Activated gamma-delta T cell treated with Interleukin-2 at 50 U/mL for 16 hours (primary cell): ENCODE data around the gene FAM200C.
"Not testable (repeated sequence)": the region's sequence is repeated elsewhere in the genome, so short reads cannot be mapped to it uniquely, and the experiment has no call there.

Experiments
- DNase-seq: peaks from one replicate; pipeline ENCODE4 v3.0.0-alpha.2; 2020

Gene FAM200C

DNA sequence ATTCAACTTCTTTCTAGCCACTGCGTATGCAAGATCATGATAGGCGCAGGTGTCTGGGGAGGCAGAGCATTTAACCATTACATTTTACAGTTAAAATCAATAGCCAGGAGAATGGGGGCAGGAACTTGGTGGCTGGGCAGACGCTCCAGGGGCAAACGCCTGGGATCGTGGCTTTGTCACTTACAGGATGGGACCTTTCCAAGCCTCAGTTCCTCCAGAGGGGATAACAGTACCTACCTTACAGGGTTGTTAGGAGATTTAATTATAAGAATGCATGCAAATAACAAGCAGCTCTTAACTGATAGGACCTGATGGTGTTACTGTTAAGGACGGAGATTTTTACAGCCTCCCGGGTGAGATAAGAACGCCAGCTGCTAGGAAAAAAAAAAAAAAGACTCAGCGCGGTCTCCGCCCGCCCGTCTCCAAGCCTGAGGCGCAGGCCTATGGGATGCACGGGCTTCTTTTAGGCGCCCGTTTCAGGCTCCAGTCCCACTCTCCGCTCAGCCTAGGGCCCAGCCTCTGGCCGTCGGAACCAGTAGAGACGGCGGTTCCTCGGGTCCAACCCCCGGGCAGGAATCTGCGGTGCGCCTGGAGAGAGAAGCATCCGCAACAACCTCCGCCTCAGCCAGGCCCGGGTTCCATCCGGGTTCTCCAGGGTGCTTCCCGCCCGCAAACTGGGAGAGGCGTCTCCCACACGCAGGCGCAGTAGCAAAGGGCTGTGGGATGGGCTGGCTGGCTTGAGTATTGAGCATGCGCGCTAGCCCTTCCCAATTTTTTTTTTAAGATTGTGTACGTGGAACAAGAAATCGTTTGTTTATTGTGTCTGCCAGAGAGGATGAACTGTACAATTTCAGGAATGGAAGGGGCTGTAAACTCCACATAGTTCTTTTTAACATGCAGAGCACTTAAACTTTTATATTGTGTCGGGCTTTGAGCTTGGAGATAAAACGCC lies at the start of gene FAM200C:
Gene FAM200C (minus strand): TSS at position 653 of the 952 bp plus-strand sequence. CDS start 4,564 bp downstream, outside the sequence.
- DNase-seq = peak; percentile 51

DNA sequence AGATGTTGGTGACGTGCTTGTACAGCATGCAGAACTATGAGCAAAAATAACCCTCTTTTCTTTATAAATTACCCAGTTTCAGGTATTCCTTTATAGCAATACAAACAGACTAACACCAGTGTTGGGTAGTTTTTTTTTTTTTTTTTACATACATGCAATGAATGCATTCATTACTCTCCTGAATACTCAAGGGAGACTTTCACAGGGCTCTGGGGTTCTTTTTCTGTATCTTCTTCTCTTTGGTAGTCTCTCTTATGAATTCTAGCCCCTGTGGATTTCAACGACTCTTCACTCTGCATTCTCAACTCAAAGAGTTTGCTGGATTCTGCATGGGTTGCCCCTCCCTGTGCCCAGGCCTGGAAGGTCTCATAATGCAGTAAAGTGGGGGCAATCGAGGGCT lies 49.6 kb upstream of the FAM200C start:
- no peak for DNase-seq

- DNase-seq = no peak
Measured at GRCh38 chr5:160448886-160449285, 49.0 kb upstream of the FAM200C start.

- DNase-seq = no peak
Measured at GRCh38 chr5:160445751-160446150, 45.9 kb upstream of the FAM200C start.

- no peak for DNase-seq
Measured at GRCh38 chr5:160445132-160445531, 45.3 kb upstream of the FAM200C start.

DNA sequence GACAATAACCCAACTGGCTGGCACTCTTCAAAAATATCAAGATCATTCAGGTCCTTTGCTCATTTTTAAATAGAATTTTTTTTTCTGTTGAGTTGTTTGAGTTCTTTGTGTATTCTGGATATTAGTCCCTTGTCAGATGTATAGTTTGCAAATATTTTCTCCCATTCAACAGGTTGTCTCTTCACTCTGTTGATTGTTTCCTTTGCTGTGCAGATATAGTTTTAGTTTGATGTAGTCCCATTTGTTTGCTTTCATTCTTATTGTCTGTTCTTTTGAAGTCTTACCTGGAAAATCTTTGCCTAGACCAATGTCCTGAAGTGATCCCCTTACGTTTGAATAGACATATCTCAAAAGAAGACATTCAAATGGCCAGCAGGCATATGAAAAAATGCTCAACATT lies 44.6 kb upstream of the FAM200C start:
- no peak for DNase-seq

- no peak for DNase-seq
Measured at GRCh38 chr5:160442824-160443431, 43.1 kb upstream of the FAM200C start.

DNA sequence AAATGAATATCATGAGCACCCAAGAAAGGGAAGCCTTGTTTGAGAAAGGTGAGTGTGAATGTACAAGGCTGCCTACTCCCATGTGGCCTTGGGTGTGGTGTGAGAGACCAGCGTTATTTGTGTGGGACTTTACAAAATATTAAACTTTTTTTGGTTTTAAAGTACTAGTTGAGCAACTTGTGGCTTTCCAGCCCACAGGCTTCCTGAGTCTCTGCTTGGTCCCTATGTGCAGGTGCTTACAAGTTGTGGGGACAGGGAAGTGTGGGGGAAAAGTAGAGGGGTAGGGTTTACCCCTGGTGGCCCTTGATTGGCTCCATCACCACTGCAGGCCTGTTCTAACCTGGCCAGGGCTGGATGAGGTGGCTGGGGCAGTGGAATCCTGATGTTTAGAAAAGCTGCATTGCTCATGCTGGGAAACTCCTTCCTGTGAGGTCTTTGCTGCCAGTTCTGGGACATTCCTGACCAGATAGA lies 41.5 kb upstream of the FAM200C start:
- DNase-seq = no peak

GRCh38 chr5:160439205-160439600 lies 39.3 kb upstream of the FAM200C start:
- DNase-seq = peak; percentile 90

GRCh38 chr5:160438316-160439204 lies 38.7 kb upstream of the FAM200C start:
- peak; percentile 53 for DNase-seq

GRCh38 chr5:160437271-160437670 lies 37.4 kb upstream of the FAM200C start:
- DNase-seq = no peak

GRCh38 chr5:160436661-160437060 lies 36.8 kb upstream of the FAM200C start:
- DNase-seq = not testable (repeated sequence)

GRCh38 chr5:160436017-160436416 lies 36.2 kb upstream of the FAM200C start:
- no peak for DNase-seq

GRCh38 chr5:160435532-160435931 lies 35.7 kb upstream of the FAM200C start:
- no peak for DNase-seq

DNA sequence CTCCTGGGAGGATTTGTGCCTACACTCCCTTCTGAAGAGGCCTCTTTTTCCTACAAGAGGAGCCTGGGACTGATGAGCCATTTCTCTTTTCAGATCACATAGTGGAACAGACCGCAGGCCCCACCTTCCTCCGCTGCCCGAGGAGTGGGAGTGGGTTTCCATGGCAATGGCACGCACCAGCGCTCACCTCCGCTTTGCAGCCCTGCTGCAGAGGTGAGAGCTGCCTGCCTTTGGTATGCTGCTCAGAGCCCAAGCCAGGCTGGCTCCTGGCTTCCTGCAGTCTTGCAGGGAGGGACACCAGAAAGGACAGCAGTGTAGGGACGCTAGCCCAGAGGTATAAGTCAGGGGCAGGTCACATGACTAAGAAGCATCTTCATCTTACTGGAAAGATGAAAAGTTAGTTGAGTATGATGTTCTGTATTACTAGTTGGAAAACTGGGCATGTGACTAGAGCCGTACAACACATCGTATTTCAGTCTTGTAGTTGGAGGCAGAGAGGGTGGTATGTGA lies 34.2 kb upstream of the FAM200C start:
- DNase-seq = no peak

- no peak for DNase-seq
Measured at GRCh38 chr5:160432787-160433186, 32.9 kb upstream of the FAM200C start.

DNA sequence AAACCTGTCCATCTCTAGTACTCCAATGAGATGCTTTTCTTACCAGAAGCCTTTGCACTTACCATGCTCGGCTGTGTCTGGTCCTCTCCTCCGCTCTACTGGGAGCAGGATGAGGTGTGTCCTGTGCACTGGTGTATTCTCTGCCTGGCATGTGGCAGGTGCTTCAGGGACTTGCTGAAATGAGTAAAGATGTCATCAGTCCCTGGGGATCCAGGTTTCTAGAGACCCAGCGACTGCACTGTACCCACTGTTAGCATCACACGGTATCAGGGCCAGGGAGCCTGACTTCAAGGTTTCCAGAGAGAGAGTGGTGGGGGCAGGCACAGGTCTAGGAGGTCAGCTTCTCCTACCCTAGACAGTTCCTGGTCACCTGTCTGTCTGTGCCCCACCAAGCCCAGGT lies 32.3 kb upstream of the FAM200C start:
- no peak for DNase-seq

DNA sequence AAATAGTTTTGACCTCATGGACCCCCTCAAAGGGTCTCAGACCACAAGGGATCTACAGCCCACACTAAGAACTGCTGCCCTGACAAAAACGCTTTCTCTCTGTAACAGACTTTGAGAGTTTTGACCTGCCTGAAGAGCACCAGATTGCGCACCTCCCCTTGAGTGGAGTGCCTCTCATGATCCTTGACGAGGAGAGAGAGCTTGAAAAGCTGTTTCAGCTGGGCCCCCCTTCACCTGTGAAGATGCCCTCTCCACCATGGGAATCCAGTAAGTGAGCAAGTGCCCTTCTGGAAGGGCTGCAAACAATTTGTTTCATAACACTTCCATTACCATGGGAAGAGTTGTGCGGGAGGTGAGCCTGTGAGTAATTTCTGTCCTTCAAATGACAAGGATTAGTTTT lies 27.8 kb upstream of the FAM200C start:
- no peak for DNase-seq

GRCh38 chr5:160423099-160423498 lies 23.2 kb upstream of the FAM200C start:
- no peak for DNase-seq

DNA sequence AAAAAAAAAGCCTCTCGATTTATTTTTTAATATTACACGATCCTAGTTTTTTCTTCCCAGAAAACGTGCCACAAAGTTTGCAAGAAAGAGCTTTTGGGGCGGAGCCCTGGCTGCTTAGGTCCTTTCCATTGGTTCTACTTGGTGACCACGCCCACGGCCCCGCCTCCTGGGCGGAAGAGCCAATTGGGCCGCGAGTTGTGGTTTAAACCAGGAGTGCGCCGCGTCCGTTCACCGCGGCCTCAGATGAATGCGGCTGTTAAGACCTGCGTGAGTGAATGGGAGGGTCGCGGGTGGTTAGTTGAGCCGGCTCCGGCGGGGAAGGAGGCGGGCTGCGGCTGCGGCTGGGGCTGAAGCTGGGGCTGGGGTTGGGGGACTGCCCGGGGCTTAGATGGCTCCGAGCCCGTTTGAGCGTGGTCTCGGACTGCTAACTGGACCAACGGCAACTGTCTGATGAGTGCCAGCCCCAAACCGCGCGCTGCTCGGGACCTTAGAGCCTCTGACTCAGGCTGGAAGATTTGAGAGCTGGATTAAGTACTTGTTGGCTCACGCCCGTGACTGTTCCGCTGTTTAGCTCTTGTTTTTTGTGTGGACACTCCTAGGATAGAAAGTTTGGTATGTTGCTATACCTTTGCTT lies 21.9 kb upstream of the FAM200C start, which contains the start of gene PTTG1:
Gene PTTG1 (plus strand): TSS at position 231 of the 634 bp plus-strand sequence. CDS start 458 bp downstream, outside the sequence.
- DNase-seq = peak; percentile 89

- DNase-seq = no peak
Measured at GRCh38 chr5:160420331-160420610, 20.4 kb upstream of the FAM200C start.
